ENCODE data around the gene TLX1. TPM values are rescaled to one million over a fixed set of nuclear protein-coding genes. Genes with fewer than 3 reads are reported as not detected.

TLX1 gene
- total RNA-seq, 1 experiment from 2014 or later: not detected

DNA sequence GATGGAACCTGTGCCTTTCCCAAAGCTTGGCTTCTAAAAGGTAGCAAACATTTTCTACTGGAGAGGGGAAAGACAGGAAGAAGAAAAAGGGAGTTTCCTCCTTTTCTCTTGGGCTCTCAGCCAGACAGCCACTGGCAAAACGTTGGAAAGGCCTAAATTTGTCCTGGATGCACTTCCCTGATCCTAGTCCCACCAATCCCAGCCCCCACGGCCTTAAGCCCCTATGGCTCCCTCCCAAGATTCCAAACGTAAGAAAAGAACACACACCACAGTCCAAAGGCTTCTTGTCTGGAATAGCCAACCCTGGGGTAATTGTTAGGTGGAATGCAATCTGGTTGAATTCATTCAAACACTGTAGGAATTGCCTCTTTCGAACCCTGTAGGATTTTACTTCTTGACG lies 959 bp upstream of the TLX1 start:
- H3K27me3 ChIP-seq (ENCODE audit: insufficient read depth, low read depth): peaks cover 42% of the 10 kb centered on the region
- H3K27ac ChIP-seq: no peak overlapping the region
- TF ChIP-seq, protein P1, sequence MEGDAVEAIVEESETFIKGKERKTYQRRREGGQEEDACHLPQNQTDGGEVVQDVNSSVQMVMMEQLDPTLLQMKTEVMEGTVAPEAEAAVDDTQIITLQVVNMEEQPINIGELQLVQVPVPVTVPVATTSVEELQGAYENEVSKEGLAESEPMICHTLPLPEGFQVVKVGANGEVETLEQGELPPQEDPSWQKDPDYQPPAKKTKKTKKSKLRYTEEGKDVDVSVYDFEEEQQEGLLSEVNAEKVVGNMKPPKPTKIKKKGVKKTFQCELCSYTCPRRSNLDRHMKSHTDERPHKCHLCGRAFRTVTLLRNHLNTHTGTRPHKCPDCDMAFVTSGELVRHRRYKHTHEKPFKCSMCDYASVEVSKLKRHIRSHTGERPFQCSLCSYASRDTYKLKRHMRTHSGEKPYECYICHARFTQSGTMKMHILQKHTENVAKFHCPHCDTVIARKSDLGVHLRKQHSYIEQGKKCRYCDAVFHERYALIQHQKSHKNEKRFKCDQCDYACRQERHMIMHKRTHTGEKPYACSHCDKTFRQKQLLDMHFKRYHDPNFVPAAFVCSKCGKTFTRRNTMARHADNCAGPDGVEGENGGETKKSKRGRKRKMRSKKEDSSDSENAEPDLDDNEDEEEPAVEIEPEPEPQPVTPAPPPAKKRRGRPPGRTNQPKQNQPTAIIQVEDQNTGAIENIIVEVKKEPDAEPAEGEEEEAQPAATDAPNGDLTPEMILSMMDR (conservative IDR thresholded peaks at IDR 0.05): no peak
- no peak for TF ChIP-seq EZH2 (IDR thresholded peaks at IDR 0.05; ENCODE audit: low read depth)
- POLR2A ChIA-PET (ENCODE audit: unreplicated experiment): no interaction called here
- no peaks in the 10 kb centered on the region for H3K4me1 ChIP-seq (replicated peaks; ENCODE audit: insufficient read depth)
- no peaks in the 10 kb centered on the region for H3F3A ChIP-seq (ENCODE audit: insufficient read depth, low read depth)
- no peak for DNase-seq
- no peak overlapping the region for H3K4me2 ChIP-seq
- no peak overlapping the region for H3K4me3 ChIP-seq
- no peaks in the 10 kb centered on the region for H3K79me2 ChIP-seq (ENCODE audit: low read depth)
- intact Hi-C loops (cut with micrococcal nuclease; ENCODE audit: unreplicated experiment): no loop called here
- H3K36me3 ChIP-seq (ENCODE audit: low read depth): no peaks in the 10 kb centered on the region
- H3K9me2 ChIP-seq (ENCODE audit: insufficient read depth): no peaks in the 10 kb centered on the region
- no TSS peak for BruUV-seq (replicated peaks)
- no peaks in the 10 kb centered on the region for H4K20me1 ChIP-seq (ENCODE audit: insufficient read depth)
- H3K9me3 ChIP-seq (ENCODE audit: insufficient read depth, low read depth): no peaks in the 10 kb centered on the region
- no peak overlapping the region for H2AFZ ChIP-seq
- CTCF ChIA-PET: no interaction called here

DNA sequence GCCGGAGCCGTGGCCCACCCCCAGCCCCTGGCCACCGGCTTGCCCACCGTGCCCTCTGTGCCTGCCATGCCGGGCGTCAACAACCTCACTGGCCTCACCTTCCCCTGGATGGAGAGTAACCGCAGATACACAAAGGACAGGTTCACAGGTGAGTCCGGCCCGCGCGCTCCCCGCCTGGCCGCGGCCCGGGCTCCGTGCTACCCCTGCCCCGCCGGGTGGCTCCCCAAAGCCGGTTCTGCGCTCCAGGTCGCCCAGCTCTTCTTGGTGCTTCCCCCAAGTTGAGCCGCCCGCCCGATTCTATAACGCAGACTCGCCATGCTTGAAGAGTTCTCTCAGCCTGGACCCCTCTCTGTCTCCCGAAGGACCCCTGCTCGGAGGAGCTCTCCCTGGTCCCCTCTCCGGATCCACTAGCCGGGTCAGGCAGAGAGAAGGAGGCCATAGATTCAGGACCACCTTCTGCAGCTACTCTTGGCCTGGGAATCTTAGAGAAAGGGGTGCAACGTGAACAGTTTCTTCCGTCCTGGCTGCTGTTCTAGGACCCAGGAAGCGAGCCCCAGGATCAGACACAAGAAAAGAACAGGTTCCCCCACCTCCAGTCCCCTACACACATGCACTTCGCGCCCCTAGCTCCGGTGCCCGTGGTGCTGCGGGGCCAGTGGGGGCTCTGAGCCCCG lies 999 bp downstream of the TLX1 start:
- no peaks in the 10 kb centered on the region for H3K9me2 ChIP-seq (ENCODE audit: insufficient read depth)
- peaks cover 27% of the 10 kb centered on the region for H3K27me3 ChIP-seq (ENCODE audit: insufficient read depth, low read depth)
- H3F3A ChIP-seq (ENCODE audit: insufficient read depth, low read depth): no peaks in the 10 kb centered on the region
- no peaks in the 10 kb centered on the region for H4K20me1 ChIP-seq (ENCODE audit: insufficient read depth)
- H3K4me1 ChIP-seq (replicated peaks; ENCODE audit: insufficient read depth): no peaks in the 10 kb centered on the region
- no peak for DNase-seq
- no peaks in the 10 kb centered on the region for H3K79me2 ChIP-seq (ENCODE audit: low read depth)
- no peaks in the 10 kb centered on the region for H3K36me3 ChIP-seq (ENCODE audit: low read depth)
- POLR2A ChIA-PET (ENCODE audit: unreplicated experiment): no interaction called here
- CTCF ChIA-PET: no interaction called here
- TF ChIP-seq EZH2 (IDR thresholded peaks at IDR 0.05; ENCODE audit: low read depth): no peak
- TF ChIP-seq, protein P1 (conservative IDR thresholded peaks at IDR 0.05): no peak
- no peaks in the 10 kb centered on the region for H3K9me3 ChIP-seq (ENCODE audit: insufficient read depth, low read depth)
- H2AFZ ChIP-seq: no peak overlapping the region
- BruUV-seq (replicated peaks): no TSS peak
- H3K27ac ChIP-seq: no peak overlapping the region
- intact Hi-C loops (cut with micrococcal nuclease; ENCODE audit: unreplicated experiment): no loop called here
- no peak overlapping the region for H3K4me3 ChIP-seq
- no peak overlapping the region for H3K4me2 ChIP-seq

DNA sequence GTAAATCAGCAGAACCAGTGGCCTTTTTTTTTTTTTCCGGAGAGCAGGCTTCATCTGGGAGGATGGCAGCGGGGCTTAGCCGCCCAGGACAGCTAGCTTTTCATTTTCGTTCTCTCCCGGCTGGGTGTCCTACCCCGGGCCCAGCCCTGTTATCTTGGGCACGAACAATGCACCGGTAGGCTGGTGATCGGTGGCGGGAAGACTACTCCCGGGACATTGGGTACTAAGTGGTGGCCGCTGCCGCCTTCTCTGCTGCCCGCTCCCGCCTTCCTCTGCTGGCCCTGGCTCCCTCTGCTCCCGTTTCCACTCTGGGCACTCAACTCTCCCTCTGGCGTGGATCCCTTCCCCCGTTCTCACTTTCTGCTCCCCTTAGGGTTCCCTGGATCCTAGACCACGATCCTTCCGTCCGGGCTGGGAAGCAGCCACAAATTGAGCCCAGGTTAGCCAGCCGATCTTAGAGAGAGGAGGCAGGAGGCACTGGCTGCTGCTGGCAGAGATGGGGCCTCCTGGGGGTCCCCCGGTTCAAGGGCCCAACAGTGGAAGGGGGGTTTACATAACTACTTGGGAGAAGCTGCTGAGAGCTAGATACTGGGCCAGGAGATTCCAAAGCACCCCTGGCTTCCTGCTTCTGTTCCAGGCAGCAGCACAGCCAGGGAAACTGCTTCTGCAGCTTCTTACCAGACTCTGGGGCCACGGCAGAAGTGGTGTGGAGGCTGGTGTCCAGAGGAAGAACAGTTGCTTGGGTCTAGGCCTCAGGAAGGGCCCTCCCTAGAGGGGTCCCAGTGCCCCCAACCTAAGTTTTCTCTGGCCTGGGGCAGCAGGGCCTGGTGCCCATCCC lies 1.8 kb downstream of the TLX1 start:
- intact Hi-C loops (cut with micrococcal nuclease; ENCODE audit: unreplicated experiment): no loop called here
- no peaks in the 10 kb centered on the region for H3K9me2 ChIP-seq (ENCODE audit: insufficient read depth)

More for the DNA sequence above, 1.8 kb downstream of the TLX1 start:
- Histone ChIP-seq H3K36me3 (ENCODE audit: low read depth) (no peaks in the 10 kb centered on the region), H3K4me2 (no peak overlapping the region), H3K4me1 (replicated peaks; ENCODE audit: insufficient read depth) (no peaks in the 10 kb centered on the region), H2AFZ (no peak overlapping the region), H3F3A (ENCODE audit: insufficient read depth, low read depth) (no peaks in the 10 kb centered on the region), H3K27ac (no peak overlapping the region), H3K27me3 (ENCODE audit: insufficient read depth, low read depth) (peaks cover 22% of the 10 kb centered on the region), H3K79me2 (ENCODE audit: low read depth) (no peaks in the 10 kb centered on the region), H3K9me3 (ENCODE audit: insufficient read depth, low read depth) (no peaks in the 10 kb centered on the region), H4K20me1 (ENCODE audit: insufficient read depth) (no peaks in the 10 kb centered on the region), H3K4me3 (no peak overlapping the region)
- BruUV-seq (replicated peaks): no TSS peak
- DNase-seq: no peak
- POLR2A ChIA-PET (ENCODE audit: unreplicated experiment): no interaction called here
- TF ChIP-seq, protein P1 (conservative IDR thresholded peaks at IDR 0.05): no peak
- TF ChIP-seq EZH2 (IDR thresholded peaks at IDR 0.05; ENCODE audit: low read depth): no peak
- CTCF ChIA-PET: no interaction called here
